Activated CD4-positive, CD25-positive, alpha-beta regulatory T cell (primary cell): ENCODE measurements around the gene RAB11FIP2.
"Not testable (repeated sequence)": the region's sequence is repeated elsewhere in the genome, so short reads cannot be mapped to it uniquely, and the experiment has no call there.

Source experiments
- DNase-seq, 4 experiments: peaks; one replicate each; lab custom pipeline; 2025; lab: John Stamatoyannopoulos, UW

Gene RAB11FIP2, protein sequence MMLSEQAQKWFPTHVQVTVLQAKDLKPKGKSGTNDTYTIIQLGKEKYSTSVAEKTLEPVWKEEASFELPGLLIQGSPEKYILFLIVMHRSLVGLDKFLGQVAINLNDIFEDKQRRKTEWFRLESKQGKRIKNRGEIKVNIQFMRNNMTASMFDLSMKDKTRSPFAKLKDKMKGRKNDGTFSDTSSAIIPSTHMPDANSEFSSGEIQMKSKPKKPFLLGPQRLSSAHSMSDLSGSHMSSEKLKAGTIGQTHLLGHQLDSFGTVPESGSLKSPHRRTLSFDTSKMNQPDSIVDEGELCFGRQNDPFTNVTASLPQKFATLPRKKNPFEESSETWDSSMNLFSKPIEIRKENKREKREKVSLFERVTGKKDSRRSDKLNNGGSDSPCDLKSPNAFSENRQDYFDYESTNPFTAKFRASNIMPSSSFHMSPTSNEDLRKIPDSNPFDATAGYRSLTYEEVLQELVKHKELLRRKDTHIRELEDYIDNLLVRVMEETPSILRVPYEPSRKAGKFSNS

DNA sequence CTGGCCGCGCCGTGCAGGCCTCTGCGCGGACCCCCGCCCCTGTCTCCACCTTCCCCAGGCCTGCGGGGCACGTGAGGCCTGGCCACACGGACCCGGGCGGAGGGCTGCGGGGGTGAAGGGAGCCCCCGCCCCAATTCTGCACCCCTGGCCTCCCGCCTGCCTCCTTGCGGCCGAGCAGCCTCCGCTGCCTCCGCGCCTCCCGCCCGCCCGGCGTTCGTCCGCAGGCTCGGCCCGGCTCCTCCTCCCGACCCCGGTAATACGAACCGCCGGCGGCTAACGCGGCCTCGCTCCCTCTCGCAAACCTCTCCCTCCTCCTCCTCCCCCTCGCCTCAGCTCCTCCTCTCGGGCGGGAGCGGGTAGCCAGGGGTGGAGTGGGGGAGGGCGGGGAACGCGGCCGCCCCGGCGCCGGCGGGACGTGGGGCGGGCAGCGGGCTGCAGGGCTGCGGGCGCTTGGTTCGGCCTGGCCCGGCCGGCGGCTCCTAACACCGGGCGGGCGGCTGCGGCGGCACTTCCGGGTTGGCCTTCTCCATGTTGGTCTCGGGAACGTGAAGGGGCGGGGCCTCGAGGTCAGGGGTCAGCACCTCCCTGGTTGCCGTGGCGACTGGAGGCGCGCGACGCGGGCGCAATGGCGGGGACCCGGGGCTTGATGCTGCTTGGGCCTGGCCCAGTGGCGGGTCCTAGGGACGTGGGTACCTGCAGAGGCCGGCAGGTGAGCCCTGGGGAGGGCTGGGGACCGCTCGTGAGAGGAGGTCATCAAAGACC, at the start of gene RAB11FIP2:
Gene RAB11FIP2 (minus strand): TSS at position 547 of the 762 bp plus-strand sequence. CDS start 778 bp downstream, outside the sequence.
- DNase-seq = peak; percentile 88 to 94 (median 93)

DNA sequence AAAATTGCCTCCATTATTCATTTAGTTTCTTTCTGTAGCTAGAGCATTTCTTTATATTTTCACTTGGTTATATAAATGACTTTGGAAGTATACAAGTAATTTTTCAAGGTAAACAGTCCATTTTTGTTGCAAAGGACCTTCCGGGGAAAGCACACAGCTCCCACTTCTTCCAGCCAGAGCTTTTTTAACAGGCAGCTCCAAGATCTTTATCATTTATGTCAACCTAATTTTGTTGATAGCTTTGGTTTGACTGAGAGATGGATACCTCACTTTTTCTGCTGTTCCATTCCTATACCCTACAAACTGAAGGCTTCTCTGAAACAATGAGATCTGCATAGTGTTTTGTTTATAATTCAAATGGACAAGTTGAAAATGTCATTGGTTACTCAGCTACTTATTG, 49.3 kb upstream of the RAB11FIP2 start:
- no peak for DNase-seq

DNA sequence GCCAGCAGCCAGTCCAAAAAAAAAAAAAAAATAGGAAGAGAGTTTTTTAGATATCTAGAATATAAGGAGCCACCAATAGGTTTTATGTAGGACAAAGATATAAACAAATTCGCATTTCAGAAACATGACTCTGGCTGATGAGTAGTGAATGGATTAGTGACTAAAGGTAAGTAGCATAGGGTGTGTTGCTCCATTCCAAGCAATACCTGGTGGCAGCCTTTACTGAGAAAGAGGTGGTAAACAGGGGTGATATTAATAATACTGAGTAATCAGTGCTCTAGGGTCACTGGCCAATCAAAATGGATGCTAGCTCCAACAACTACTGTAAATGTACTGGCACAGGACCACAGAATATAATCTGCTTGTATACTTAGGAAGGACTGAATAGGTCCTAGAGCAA, 45.5 kb upstream of the RAB11FIP2 start:
- DNase-seq = no peak

DNA sequence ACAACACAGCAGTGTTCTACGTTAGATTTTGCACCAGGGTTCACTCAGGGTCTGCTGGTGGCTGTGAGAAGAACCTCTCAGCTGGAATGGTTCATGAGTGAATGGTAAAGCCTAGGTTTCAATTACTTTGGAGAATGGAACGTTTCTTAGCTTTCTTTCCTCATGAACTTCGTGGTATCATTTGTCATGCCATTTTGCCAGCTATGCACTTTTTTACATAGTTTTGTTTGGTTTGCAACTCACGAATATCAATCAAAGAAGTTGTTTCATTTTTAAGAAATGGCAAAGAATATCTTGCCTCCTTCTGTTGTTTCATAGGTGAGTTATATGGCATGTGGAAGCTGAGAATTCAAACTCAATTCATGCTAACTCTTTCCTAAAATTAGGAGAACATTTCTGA, 34.1 kb upstream of the RAB11FIP2 start:
- DNase-seq = no peak

DNA sequence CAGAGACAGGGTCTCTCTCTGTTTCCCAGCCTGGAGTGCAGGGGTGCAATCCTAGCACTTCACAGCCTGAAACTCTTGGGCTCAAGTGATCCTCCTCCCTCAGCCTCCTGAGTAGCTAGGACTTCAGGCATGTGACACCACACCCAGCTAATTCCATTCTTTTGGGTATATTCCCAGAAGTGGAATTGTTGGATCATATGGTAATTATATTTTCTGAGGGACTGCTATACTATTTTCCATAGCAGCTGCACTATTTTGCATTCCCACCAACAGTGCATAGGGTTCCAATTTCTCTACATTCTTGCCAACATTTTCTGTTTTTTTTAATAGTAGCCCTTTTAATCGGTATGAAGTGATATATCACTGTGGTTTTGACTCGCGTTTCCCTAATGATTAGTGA, 30.0 kb upstream of the RAB11FIP2 start:
- no peak for DNase-seq

DNA sequence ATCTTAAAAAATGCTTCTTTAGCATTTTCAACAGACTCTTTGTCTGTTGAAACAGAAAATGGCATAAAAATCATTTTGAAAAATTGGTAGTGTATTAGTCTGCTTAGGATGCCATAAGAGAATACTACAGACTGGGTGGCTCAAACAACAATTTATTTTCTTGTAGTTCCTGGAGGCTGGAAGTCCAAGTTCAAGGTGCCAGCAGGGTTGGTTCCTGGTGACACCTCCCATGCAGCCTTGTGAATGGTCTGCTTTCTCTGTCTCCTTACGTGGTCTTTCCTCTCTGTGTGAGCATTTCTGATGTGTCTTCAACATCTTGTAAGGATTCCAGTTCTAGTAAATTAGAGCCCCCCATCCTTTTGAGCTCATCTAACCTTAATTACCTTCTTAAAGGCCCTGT, 26.1 kb upstream of the RAB11FIP2 start:
- no peak for DNase-seq

DNA sequence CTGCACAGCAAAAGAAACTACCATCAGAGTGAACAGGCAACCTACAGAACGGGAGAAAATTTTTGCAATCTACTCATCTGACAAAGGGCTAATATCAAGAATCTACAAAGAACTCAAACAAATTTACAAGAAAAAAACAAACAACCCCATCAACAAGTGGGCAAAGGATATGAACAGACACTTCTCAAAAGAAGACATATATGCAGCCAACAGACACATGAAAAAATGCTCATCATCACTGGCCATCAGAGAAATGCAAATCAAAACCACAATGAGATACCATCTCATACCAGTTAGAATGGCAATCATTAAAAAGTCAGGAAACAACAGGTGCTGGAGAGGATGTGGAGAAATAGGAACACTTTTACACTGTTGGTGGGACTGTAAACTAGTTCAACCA, 20.6 kb upstream of the RAB11FIP2 start:
- DNase-seq = not testable (repeated sequence)

DNA sequence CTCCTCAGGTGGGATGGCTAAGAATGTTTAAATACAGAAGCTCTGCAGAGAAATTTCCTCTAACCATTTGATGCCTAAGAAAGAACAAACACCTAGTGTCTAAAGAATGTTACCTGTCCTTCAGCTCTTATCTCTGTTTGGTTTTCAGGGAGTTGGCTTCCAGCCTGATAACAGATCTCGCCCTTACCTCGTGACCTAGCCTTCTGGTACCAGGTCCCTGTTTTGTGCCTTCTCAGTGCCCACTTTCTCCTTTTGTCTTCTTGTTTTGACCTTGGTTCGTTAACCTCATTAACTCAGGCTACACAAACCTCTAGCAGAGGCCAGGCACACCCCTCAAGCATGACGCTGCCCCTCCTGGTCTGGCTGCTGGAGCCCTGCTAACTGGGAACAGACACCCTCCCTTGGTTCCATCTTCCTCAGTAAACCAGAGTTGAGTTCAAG, 16.1 kb upstream of the RAB11FIP2 start:
- DNase-seq = no peak

DNA sequence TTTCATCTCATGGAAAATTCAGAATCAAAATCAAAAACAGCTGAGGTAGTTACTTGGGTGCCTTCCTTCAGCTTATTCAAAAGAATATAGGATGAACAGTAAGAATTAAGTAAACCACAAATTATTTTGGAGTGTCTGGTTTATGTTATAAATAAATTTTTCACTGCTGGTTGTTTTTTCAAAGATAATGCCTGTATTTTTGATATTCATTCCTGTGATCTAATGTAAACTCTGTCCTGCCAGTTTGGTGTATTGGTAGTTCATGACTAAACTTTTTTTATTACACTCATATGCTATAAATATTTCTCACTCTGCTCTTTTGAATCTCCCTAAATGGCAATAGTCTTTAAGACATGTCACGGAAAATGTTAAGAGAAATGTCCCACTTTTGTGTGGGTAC, 11.6 kb upstream of the RAB11FIP2 start:
- DNase-seq = no peak

DNA sequence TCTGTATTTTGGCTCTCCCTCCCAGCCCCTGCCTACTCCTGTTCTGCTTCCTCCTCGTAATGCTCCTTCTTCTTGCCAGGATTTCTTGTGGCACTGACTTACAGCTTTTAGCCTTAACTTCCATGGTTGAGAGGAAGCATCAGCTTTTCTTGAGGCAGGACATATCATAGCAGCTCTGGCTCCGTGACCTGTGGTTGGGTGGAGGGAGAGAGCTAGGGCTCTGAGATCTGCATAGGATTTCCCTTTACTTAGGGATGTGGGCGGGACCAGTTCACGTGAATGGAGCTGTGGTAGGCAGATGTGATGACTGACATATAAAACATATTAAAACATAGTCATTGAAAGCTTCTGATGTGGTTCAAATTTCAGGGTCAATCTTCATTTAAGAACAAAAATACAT, 10.6 kb upstream of the RAB11FIP2 start:
- no peak for DNase-seq

DNA sequence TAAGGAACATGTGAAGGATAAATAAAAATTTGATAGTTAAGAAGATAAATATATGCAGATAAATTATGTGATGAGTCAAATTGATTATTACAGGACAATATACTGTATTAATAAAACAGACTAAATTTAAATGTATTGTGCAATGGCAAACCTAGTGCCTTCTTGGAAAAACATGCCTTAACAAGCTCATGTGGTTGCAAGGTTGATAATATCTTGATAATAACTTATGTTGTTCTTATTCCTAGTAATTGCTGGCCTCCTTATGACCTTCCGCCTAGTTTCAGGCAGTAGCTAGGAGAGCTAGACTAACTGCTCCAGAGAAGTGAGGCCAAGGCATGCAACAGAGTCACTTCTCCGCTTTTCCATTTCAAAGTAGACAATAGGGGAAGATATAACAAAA, 7.6 kb upstream of the RAB11FIP2 start:
- no peak for DNase-seq

DNA sequence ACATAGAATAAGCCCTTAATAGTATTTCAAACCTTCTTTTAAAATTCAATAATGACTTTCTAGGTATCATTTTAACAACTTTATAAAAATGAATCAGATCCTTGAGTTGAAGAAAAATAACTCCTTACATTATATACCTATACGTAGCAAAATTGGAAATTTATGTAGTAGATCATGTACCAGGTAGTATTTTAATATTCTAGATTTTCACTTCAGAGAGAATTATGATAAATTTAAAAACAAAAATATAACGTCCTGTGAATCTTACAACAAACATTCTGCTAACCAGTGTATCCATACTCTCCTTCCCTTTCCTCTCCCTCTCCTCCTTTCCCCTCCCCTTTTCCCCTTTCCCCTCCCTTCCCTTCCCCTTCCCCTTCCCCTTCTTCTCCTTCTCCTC, 6.1 kb upstream of the RAB11FIP2 start:
- no peak for DNase-seq

DNA sequence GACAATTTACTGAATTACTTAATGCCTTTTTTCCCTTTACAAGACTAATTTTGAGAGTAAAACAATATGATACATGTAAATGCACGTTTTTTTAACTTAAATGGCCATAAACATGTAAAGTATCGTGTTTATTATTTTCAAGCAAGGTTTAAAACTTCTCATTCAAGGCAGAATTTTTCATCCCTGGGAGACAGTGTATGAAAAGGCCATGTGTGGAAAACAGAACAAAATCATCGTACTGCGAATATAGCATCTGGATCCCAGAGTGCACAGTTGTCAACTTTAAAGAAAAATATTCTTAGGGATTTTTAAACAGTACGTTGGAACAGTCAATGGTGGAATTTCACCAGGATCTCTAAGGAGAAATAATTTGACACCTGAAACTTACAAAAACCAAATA, 1.1 kb upstream of the RAB11FIP2 start:
- DNase-seq = no peak

DNA sequence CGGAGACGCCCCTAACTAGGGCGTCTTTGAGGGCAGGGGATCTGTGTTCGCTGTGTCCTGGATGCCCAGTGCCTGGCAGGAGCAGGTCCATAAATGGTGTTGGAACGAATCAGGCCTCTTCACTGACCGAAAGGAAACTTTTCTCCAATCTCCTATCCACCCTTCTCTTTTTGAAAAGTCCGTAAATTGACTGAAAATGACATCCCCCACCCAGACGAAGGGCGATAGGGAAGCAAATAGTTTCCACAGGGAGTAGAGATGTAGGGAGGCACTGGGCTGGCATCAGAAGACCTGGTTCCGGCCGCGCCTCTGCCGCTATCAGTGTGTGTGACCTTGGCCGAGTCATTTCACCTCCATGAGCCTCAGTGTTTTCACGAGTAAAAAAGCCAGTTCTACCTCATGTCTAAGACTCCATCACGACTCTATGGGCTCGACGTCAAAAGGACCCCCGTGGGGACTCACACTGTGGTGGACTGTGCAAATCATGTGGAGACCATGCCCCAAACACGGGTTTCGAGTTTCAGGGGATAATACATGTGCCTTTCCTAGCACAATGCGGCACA, 497 bp upstream of the RAB11FIP2 start:
- no peak for DNase-seq

DNA sequence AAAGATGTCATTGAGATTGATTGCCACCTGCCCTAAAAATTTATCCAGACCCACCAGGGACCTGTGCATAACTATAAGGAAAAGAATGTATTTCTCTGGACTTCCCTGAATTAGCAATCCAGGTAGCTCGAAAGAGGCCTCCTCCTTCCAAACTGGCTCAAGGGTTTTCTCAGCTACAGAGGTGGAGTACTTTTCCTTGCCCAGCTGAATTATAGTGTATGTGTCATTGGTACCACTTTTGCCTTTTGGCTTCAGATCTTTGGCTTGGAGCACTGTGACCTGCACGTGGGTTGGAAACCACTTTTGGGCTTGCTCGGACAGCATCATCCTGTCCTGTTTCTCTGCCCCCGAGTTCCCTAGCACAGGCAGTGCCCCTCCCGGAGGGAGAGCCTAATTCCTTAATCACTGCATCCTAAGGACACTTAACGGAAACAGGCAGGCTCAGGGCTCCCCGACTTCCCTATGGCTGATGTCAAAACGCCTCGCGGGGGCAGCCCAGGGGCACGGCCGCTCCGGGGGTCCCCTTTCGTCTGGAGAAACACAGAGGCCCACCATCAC, 825 bp downstream of the RAB11FIP2 start:
- peak in 1 of 4 experiments; percentile 14 for DNase-seq

DNA sequence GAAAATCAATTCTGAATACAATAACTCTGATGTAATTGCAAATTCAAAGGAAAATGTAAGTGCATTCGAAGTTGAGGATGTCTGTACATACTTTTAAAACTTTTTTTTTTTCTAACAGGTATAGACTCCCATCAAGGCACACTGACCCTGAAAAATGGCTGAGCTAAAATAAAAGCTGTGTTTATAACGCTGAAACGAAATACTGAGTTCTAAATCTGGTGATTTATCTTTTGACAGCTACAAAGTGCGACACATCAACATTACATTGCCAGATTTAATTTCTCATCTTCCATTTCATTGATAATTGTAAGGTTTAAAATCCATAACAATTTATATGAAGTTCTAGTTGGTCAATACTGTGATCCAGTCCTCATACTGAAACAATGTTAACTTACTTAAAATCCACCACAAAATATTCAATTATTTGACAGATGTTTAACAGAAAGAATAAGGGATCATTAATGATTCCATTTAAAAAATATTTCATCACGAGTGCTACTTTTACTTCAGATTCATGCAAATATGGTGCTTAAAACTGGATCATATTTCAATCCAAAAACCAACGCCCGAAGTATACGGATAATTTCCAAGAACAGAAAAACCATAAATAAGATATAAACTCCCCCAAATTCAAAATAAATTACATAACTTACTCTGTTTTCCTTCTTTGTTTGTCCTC, 1.4 kb downstream of the RAB11FIP2 start:
- no peak for DNase-seq

DNA sequence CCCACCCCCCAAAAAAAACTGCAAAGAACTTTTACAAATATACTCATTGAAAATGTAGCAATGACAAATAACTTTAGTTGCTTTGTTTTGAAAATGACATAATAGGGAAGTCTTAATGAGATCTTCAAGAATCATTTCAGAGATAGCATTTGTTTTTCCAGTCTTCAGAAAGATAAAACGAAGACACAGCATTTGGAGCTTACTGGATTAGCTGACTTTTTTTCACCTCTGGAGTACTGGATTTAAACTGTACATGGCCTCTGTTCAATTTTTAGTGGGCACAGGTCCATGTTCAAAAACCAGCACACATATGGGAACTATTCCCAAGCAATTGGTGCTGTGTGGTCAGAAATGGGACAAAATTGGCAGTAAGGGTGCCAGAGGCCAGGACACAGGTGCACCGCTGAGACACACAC, 3.9 kb downstream of the RAB11FIP2 start:
- DNase-seq = no peak

DNA sequence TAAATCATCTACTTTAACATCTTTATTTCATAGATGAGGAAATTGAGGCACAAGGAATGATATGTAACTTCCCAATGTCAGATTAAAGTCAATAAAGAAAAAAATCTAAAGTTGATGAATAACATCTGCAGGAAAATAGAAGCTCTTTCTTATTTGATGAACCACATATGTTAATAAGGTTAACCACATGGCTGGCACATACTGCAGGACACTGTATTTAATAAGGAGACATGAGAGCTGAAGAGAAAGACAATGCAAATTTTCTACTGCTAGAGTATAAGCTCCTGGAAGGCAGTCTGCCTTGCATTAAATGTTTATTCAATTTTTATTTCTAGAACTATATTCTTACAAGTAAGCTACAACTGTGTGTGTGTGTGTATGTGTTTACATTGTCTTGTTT, 4.4 kb downstream of the RAB11FIP2 start:
- DNase-seq = no peak

DNA sequence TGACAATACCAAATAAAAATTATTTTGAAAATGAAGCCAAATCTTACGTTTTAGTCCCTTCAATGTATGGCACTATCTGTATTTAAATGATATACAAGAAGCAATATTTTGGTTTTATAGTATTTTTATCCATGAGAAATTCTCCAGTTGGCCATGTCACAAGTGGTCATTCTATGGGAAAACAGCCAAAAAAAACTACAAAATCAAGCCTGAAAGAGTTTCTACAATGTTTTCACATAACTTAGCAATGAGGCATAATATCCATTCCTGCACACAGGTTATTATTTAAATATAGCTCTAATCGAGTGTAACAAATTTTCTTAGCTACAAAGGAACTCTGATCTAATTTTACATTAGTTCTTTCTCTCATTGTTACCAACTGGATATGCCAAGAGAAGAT, 5.4 kb downstream of the RAB11FIP2 start:
- DNase-seq = no peak

DNA sequence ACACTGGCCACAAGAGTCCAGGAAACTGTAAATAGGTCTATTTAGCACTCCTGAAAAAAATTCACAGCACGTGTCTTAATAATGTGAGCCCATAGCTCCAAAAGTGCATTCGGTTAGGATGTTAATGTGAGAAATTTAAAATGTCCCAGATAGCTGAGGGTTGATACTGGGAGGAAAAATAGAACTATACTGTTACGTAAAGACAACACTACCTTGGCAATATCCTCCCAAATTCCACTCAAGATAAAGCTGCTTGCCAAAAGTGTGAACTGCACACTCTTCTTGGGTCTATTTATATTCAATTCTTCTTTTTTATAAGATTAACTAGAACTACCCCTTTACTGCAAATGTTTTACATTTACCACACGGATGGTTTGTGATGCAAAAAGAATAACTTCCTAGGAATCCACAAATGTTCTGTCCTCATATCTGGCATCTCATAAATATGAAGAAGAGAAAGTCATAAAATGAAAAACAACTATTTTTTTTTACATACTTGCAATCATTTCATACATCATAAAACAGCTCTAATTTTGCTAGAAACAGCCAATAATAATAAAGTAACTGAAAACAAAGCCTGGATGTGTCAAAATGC, 10.4 kb downstream of the RAB11FIP2 start:
- no peak for DNase-seq

DNA sequence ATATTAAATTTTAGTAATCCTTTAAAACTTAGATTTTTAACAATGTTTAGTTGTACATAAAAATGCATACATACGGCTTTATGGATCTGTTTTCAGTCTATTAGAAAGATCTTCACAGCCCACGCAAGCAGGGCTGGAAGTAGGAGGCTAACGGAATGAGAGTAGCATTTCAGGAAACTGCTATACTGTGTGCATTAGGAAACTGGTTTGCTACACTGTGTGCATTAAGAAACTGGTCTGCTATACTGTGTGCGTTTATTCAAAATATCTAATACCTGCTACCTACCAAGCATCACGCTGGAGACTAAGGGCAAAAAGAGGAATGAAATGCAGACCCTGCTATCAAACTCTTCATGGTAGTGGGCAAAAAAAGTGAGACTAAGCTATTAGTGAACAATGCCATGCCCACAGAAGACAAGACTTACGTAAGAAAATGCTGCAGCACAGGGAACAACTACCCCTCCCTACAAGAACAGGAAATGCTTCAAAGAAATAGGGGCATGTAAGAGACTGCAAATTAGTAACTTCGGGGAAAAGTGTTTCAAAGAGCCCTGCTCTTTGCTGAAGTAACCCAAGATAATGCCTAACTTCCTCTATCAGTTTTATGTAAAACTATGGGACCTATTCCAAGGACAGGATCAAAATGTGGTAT, 11.3 kb downstream of the RAB11FIP2 start:
- no peak for DNase-seq
